Activated CD8-positive, alpha-beta memory T cell treated with anti-CD3 and anti-CD28 coated beads for 4 hours (primary cell): ENCODE measurements around the gene LOXL1.

Experiments used
- DNase-seq, 2 donors: peaks; one replicate each; pipeline ENCODE4 v3.0.0-alpha.2; 2020; ENCODE audit warnings: low read depth in 2 of 2

The LOXL1 gene, protein sequence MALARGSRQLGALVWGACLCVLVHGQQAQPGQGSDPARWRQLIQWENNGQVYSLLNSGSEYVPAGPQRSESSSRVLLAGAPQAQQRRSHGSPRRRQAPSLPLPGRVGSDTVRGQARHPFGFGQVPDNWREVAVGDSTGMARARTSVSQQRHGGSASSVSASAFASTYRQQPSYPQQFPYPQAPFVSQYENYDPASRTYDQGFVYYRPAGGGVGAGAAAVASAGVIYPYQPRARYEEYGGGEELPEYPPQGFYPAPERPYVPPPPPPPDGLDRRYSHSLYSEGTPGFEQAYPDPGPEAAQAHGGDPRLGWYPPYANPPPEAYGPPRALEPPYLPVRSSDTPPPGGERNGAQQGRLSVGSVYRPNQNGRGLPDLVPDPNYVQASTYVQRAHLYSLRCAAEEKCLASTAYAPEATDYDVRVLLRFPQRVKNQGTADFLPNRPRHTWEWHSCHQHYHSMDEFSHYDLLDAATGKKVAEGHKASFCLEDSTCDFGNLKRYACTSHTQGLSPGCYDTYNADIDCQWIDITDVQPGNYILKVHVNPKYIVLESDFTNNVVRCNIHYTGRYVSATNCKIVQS

DNA sequence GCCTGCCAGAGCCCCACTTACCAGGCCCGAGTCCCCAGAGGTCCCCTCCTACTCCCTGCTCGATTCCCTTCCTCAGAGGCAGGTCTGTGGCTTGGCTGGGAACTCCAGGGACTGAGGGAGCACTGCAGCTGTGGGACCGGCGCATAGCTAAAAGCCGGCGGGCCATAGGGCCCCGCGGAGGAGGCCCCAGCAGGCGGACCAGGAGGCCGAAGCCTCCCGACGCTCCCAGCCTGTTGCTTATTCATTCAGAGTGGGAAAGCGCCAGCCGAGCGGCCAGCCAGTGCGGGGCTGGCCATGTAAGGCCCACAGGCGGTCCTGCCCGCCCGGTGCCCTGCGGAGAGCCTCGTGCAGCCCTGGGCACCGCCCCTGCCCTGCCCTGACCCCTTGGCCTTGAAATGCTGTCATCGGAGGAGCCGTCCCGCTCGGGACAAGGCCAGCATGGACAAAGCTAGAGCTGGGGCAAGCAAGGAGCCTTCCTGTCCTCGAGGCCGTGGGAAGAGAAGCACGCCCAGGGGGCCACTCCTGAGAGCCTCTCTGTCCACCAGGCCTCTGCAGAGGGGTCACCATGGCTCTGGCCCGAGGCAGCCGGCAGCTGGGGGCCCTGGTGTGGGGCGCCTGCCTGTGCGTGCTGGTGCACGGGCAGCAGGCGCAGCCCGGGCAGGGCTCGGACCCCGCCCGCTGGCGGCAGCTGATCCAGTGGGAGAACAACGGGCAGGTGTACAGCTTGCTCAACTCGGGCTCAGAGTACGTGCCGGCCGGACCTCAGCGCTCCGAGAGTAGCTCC, at the start of gene LOXL1:
TSS of gene LOXL1 (plus strand) at position 244 of the 784 bp plus-strand sequence. CDS start at position 566, 322 bp downstream.
- DNase-seq, result no peak

DNA sequence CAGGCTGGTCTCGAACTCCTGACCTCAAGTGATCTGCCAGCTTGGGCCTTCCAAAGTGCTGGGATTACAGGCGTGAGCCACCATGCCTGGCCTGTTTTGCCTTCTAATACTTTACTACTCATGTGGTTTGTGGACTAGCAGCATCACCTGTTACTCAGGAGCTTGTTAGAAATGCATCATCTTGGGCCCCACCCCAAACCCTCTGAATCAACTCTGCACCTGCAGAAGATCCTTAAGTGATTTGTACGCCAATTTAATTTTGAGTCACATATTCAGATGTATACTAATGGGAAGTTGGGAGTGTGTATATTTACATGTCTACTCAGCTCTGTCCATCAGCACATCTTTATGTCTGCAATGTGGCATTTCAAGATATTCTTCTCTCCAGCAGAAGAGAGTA, 46.8 kb upstream of the LOXL1 start:
- DNase-seq, result no peak

DNA sequence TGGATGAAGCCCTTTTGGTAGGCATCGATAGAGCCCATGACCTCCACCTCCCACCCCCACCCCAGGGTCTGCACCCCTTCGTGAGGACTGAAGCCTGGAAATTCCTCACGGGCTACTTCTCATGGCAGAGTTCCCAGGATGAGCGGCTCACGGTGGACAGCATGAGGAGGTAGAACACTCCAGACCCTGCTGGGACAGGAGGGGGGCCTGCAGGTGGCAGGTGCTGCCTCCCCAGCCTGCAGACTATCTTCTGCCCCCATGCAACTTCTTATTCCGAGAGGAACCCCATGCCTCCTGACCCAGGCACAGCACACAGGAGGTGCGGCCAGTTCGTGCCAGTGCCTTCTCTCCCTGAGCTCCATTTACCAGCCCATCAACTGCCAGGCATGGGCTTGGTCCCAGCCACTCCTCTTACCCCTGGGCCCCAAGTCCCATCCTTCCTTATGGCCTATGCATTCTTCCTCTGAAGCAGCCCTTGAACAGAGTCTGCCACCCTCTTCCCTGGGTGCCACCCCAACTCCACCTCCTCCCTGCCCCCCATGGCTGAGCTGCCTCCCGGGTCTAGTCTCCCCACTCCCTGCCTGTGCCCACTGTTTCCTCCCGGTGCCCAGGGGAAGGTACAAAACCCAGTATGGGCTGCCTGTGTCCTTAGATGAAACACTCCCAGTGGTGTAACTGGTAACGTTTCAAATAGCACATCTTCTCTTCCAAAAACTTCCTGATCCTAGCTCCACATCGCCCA, 44.5 kb upstream of the LOXL1 start:
- no peak for DNase-seq

DNA sequence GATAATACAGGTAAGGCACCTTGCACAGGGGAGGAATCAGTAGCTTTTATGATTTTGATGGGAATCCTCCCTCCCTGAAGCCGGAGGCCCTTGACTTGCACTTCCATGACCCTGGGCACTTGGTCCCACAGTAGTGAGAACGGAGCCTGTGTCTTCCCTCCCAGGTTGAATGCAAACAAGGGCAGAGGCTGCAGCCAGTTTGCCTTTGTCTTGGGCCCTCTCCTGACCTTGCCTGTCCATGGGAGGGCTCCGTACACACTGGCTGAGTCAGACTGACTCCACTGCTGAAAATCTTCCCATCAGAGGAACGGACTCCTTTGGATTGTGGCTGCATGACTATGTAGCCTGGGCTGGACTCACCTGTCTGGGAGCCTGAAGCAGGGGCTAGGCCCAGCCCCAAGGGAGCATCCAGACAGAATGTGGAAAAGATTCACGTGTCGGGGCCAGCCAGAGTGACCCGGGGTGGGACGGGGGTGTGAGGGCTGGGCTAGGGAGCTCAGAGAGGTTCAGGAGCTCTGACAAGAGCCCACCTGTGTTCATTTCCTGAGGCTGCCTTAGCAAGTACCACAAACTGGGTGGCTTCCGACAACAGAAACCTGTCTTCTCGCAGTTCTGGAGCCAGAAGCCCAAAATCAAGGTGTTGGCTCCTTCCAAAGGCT, 43.4 kb upstream of the LOXL1 start:
- DNase-seq, result no peak

DNA sequence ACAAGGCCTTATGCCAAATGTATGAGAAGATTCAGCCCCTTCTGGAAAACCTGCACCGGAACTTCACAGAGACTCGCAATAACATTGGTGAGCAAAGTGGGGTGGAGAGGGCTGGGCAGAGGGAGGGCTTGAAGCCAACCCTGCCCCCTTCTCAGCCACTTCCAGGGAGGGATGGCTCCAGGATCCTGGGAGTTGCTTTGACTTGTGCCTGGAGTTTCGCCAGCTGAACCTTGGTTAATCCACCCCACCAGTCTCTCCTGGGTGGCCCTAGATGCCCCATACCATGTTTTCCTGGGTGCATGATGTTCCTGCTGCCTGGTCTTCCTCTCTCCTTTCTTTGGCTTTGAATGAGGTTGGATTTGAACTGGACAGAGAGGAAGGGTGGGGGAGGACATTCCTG, 42.1 kb upstream of the LOXL1 start:
- no peak for DNase-seq

DNA sequence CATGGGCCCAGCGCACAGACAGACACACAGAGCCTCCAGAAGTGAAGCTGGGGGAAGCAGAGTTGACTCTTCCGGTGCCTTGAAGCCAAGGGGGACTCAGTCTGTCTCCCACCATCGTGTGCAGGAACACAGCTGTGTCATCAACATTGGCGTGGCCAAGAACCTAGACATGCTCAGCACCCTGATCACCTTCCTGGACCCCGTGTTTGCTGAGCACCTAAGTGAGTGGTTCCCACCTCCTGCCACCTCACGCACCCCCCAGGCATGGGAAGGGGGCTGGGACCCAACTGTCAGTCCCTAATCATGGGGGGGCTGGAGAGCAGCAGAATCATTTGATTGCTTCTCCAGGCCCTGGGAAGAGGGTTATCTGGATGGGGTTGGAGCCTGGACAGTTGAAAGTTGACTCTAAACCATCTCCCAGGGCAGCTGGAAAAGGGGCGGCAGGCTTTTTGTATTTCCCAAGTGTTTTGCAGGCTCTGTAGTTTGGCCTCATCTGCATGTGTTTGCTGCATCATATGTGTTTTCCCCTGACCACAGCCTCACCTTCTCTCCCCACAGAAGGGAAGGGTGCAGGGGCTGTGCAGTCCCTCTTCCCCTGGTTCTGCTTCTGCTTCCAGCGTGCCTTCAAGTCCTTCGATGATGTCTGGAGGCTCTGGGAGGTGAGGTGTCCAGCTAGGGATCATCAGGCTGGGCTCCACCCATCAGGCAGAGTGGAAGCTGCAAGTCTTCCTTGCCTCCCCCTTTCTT, 40.1 kb upstream of the LOXL1 start:
- DNase-seq, result no peak

DNA sequence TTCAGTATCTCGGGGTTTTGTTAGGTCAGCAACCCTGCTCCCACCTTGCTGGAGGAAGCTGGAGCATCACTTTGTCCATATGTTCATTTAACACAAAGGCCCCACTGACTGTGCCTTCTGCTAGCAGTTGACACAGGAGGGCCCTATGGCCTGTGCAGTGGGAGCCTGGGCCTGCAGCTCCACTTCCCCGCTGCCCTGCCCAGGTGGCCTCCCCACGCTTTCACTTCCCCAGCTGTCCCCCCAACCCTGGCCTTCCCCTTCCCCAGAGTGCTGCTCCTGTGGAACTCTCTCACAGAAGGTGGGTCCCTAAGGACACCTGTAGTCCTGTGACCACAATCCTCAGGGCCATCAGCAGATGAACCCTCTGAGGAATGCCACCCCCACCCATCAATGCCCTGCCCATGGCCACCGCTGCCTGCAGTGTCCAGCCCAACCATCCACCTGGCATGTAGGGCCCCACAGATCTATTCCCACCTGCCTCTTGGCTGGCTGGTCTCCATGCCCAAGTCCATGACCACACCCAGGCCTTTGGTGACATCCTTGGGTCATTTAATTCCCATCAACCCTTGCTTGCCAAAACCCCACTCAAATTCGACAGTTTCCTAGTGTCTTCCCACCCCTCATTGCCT, 39.4 kb upstream of the LOXL1 start:
- no peak for DNase-seq

DNA sequence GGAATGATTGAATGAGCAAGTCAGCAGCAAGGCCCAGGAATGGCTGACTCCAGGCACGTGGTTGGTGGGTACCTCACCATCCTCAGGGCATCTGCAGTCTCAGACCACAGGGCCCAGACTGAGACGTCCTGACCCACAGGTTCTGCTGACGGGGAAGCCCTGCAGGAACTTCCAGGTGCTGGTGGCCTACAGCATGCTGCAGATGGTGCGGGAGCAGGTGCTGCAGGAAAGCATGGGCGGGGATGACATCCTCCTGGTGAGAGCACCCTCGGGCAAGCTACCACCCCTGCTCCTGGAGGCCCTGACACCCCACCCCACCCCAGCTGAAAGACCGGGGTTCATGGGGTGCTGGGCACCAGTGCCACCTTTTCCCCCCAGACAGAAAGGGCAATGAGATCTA, 38.8 kb upstream of the LOXL1 start:
- no peak for DNase-seq

DNA sequence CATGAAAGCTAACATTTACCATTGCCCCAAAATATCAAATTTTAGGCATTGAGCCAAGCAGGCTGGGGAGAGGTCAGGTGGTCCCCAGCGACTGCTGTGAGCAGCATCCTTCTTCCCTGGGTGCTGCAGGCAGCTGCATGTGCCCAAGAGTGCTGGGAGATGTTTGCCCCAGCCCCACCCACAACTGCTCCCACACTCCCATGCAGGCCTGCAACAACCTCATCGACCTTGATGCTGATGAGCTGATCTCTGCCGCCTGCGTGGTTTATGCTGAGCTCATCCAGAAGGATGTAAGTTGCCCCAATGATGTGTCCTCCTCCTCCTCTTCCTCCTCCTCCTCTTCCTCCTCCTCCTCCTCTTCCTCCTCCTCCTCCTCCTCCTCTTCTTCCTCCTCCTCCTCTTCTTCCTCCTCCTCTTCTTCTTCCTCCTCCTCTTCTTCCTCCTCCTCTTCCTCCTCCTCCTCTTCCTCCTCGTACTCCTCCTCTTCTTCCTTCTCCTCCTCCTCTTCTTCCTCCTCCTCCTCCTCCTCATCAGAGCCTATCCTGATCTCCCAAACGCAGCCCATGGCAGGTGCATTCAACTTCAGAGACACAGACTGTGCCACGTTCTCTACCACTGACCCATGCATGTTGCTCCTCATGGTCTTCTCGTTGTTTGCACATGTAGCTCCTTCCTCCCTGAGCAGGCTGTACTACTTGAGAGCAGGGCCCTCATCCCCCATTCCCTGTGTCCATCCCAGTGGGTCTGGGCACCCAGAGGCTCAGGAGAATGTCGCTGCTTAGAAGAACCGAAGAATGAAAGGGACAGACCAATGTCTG, 37.8 kb upstream of the LOXL1 start:
- no peak for DNase-seq

DNA sequence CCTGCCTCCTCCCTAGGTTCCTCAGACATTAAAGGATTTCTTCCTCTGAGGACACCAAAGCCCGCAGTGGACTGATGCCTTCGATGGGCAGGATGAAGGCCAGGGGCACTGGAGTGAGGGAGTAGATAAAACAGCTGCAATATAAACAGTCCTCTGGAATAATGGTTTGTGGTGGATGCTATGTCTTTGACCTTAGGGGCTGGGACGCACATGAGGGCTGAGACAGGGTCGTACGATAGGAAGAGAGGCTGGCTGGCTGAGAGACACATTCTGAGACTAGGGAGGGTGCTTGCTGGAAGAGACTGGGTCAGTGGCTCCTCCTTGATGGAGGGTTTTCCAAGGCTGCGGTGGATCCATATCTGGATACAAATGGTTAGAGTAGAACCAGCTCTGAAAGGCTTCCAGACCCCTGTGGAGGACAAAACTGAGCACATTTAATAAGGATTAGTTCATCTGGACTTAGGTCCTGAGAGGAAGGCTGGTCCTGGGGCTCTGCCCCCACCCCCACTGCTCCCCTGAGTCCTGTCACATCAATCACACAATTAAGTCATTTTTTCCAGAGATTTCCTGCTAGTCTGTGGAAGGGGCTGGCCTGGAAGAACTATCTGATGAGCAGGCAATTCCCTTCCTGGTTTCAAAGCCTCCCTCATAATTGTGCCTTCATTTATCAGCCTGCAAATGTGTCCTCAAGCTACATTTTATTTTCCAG, 37.1 kb upstream of the LOXL1 start:
- no peak for DNase-seq

DNA sequence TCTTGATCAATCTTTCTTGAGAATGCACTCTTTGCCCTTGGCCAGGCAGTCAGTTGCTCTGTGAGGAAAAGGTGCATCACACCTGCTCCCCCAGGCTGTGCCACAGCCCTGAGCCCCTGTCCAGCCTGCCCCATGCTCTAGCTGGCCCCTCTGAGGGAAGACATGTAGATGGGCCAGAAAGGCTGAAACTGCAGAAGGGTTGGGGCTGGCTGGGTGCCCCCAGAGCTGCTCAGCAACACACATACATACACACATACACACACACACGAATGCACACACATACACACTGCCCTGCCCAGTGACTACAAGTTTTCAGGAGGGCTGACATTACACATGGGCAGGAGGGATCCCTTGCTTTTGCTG, 36.5 kb upstream of the LOXL1 start:
- no peak for DNase-seq

DNA sequence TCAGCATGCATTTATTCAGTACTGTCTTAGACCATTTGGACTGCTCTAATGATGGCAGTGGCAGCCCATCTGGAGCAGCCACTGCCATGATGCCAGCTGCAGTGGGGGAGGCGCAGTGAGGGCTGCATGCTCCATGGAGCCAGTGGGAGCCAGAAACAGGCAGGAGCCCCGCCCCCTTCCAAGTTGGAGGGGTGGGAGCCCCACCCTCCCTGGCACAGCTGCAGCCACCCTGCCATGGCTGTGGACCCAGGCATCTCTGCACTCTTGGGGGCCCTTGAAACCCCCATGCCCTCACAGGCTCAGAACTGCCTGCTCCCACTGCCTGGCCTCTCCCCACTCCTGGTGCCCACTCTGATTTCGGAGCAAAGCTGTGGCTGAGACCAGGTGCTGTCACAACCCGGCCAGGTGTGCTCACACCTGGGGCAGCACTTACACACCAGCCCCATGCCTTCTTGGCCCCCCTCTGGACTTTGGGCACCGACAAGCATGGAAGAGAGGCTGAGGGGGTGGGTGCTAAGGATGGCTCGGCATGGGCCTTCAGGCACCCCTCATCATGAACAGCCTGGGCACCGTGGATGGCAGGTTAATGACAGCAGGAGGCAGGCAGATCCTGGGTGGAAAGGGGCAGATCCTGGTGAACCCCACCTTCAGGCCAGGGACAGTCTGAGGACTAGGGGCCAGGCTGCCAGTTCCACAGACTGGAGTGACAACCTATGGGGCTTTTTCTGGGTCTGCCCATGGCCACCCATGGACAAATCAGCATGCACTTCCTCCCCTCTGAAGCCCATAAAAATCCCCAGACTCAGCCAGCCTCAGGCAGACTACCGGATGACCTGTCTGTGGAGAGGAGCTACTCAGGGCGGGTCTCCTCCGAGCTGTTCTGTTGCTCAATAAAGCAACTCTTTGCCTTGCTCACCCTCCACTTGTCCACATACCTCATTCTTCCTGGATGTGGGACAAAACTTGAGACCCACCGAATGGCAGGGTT, 34.6 kb upstream of the LOXL1 start:
- no peak for DNase-seq

DNA sequence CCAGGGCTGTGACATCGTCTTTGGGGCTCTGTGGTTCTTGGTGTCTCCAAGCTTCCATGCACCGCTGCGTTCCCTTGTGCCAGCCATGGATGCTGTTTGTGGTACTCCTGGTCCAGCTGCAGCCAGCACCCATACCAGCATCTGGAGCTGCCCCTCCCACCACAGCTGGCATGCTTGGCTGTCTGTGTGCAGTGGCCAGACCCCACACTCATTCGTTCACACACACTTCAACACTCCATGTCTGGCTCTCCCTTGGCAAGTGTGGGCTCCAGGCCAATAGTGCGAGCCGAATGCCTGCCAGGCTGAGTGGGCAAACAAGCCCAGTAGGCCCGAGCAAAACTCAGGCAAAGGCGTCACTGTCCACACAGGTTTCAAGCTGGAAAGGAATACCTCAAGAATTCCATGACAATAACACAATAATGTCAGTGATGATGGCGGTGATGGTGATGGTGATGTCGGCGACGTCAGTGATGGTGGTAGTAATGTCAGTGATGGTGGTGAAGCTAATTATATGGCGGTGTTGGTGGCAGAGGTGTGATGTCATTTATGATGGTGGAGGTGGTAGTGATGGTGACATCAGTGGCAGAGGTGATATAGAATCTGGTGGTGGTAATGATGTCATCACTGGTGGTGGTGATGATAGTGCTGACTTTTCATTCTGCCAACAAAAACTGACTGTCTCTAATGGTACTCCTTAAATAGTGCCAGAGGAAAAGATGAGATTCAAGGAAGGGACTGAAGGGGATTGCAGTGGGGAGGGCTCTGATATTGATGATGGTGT, 33.6 kb upstream of the LOXL1 start:
- no peak for DNase-seq

DNA sequence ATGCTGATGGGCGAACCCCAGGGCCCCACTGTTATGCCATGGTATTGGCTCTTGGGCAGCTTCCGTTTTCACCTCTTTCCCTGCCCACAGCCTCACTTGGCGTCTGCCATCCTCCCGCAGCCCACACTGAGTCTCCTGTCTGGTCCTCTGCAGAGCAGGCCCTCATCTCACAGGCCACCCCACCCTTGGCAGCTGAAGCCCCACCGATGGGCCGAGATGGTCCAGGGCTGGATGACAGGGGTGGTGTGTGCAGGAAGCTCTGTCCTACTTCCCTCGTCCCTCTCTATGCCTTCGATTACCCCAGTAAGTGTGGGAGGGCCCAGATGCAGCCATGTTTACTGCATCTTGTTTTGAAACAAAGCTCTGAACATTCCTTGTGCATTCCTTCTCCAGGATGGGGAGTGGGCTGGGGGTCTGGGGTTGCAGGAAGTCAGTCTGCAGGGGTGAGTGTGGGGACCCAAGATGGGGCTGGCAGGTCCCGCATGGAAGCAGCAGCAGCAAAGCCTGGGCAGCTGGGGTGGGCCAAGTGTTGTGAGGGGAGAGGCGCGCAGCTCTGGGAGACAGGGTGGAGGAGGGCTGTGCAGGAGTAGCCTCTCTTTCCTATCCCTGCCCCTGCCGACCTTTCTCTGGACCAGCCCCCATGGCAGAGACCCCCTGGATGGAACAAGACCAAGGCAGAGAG, 32.0 kb upstream of the LOXL1 start:
- DNase-seq, result no peak

DNA sequence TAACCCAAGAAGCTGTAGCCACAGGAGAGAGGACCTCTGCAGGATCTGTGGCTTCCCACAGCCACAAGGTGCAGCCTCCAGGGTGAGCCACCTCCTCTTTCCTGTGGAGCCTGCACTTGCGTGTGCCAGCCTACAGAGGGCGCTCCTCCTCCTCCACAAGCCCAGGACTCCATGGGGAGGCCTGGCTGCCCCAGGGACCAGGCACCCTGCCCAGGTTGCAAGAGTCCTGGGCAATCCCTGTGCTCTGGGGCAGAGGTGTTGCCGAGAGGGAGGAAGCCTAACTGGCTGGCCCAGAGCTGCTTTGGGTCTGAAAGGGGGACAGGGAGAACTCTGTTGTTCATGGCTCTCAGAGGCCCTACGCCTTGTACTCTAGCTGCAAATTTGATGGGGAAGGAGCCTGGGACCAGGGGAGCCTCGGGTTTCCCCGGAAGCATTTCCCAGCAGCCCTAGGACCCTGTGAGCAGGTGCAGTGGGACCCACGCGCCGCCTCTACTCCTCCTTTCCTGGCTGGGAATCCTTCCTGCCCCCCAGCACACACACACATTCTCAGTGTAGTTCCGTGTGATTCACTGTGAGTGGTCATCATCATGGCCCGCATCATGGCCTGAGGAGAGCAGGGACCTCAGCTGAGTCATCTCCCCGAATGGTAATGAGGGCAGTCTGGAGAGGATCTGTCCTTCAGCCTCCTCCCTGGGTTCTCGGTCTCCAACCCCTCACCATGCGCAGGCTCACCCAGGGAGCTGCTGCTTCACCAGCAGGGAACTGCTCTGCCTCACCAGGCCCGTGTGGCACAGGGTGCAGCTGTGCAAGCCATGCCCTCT, 28.6 kb upstream of the LOXL1 start:
- no peak for DNase-seq
